ENCODE results near the gene TUBA1A.
"Not testable (repeated sequence)": the region's sequence is repeated elsewhere in the genome, so short reads cannot be mapped to it uniquely, and the experiment has no call there.

TUBA1A gene

GRCh38 chr12:49138587-49138986 lies 50.3 kb downstream of the TUBA1A start:
- no peak for TF ChIP-seq CTCF (IDR thresholded peaks at IDR 0.05; ENCODE audit: low read depth, low read length)

GRCh38 chr12:49137476-49137875 lies 51.4 kb downstream of the TUBA1A start:
- no peak for TF ChIP-seq CTCF (IDR thresholded peaks at IDR 0.05; ENCODE audit: low read depth, low read length)
- DNase-seq (ENCODE audit: extremely low read depth, low read depth) = no peak

More at GRCh38 chr12:49138587-49138986, 50.3 kb downstream of the TUBA1A start:
- no peak for DNase-seq (ENCODE audit: extremely low read depth, low read depth)

GRCh38 chr12:49136997-49137396 lies 51.9 kb downstream of the TUBA1A start:
- DNase-seq (ENCODE audit: extremely low read depth, low read depth) = not testable (repeated sequence)

All from AG09319 (cell line).